ENCODE data around the gene CMTM7. TPM values are rescaled to one million over a fixed set of nuclear protein-coding genes. Genes with fewer than 3 reads are reported as not detected.

The CMTM7 gene
- total RNA-seq, 1 experiment from 2014 or later = 8.9 TPM

GRCh38 chr3:32482693-32483092 lies 91.0 kb downstream of the CMTM7 start:
- Histone ChIP-seq H3K4me3 (ENCODE audit: low read length) (no peak overlapping the region), H3K4me1 (ENCODE audit: low read length) (peaks cover 44% of the 10 kb centered on the region), H3K27me3 (ENCODE audit: low read length) (no peaks in the 10 kb centered on the region), H3K9me3 (ENCODE audit: low read length) (no peaks in the 10 kb centered on the region), H3K9me2 (replicated peaks; ENCODE audit: insufficient read depth, low read length) (no peaks in the 10 kb centered on the region), H3K27ac (ENCODE audit: low read length) (peak overlapping the region; percentile 94), H3K9ac (ENCODE audit: low read length) (no peak overlapping the region), H3K4me2 (ENCODE audit: low read depth, low read length, poor library complexity, severe bottlenecking) (no peak overlapping the region), H3K36me3 (ENCODE audit: insufficient read depth, low read length) (peaks cover 48% of the 10 kb centered on the region), H3K79me2 (ENCODE audit: low read length) (peaks cover 57% of the 10 kb centered on the region), H4K20me1 (ENCODE audit: insufficient read depth, low read depth, low read length) (no peaks in the 10 kb centered on the region), H2AFZ (ENCODE audit: low read length) (no peak overlapping the region)
- DNase-seq = no peak

- Histone ChIP-seq H3K27ac (ENCODE audit: low read length) (peak overlapping the region; percentile 94), H3K79me2 (ENCODE audit: low read length) (peaks cover 59% of the 10 kb centered on the region), H3K4me1 (ENCODE audit: low read length) (peaks cover 35% of the 10 kb centered on the region), H3K4me3 (ENCODE audit: low read length) (peak overlapping the region; percentile 56; the same call in 1 of the 2 replicates), H3K27me3 (ENCODE audit: low read length) (no peaks in the 10 kb centered on the region), H3K36me3 (ENCODE audit: insufficient read depth, low read length) (peaks cover 47% of the 10 kb centered on the region), H3K9me3 (ENCODE audit: low read length) (no peaks in the 10 kb centered on the region), H4K20me1 (ENCODE audit: insufficient read depth, low read depth, low read length) (no peaks in the 10 kb centered on the region), H3K4me2 (ENCODE audit: low read depth, low read length, poor library complexity, severe bottlenecking) (peak overlapping the region; percentile 79), H2AFZ (ENCODE audit: low read length) (no peak overlapping the region), H3K9me2 (replicated peaks; ENCODE audit: insufficient read depth, low read length) (no peaks in the 10 kb centered on the region), H3K9ac (ENCODE audit: low read length) (peak overlapping the region; percentile 62)
- DNase-seq = peak; percentile 71
Measured at GRCh38 chr3:32483772-32484171, 92.1 kb downstream of the CMTM7 start.

GRCh38 chr3:32484436-32484835 lies 92.8 kb downstream of the CMTM7 start:
- Histone ChIP-seq H4K20me1 (ENCODE audit: insufficient read depth, low read depth, low read length) (no peaks in the 10 kb centered on the region), H3K36me3 (ENCODE audit: insufficient read depth, low read length) (peaks cover 43% of the 10 kb centered on the region), H3K27me3 (ENCODE audit: low read length) (no peaks in the 10 kb centered on the region), H3K79me2 (ENCODE audit: low read length) (peaks cover 52% of the 10 kb centered on the region), H3K4me2 (ENCODE audit: low read depth, low read length, poor library complexity, severe bottlenecking) (peak overlapping the region; percentile 79), H3K9ac (ENCODE audit: low read length) (peak overlapping the region; percentile 62), H3K4me1 (ENCODE audit: low read length) (peaks cover 32% of the 10 kb centered on the region), H2AFZ (ENCODE audit: low read length) (peak overlapping the region; percentile 74; the same call in 1 of the 2 replicates), H3K9me3 (ENCODE audit: low read length) (no peaks in the 10 kb centered on the region), H3K27ac (ENCODE audit: low read length) (peak overlapping the region; percentile 94), H3K9me2 (replicated peaks; ENCODE audit: insufficient read depth, low read length) (no peaks in the 10 kb centered on the region), H3K4me3 (ENCODE audit: low read length) (peak overlapping the region; percentile 56)
- peak; percentile 87 for DNase-seq

GRCh38 chr3:32487781-32488473 lies 96.3 kb downstream of the CMTM7 start:
- Histone ChIP-seq H3K79me2 (ENCODE audit: low read length) (peaks cover 58% of the 10 kb centered on the region), H3K36me3 (ENCODE audit: insufficient read depth, low read length) (peaks cover 43% of the 10 kb centered on the region; the same call in 1 of the 2 replicates)
- no peak for DNase-seq

GRCh38 chr3:32488474-32489008 lies 96.9 kb downstream of the CMTM7 start:
- H3K9ac ChIP-seq (ENCODE audit: low read length) = no peak overlapping the region
- no peak overlapping the region for H3K4me2 ChIP-seq (ENCODE audit: low read depth, low read length, poor library complexity, severe bottlenecking)
- peaks cover 27% of the 10 kb centered on the region for H3K4me1 ChIP-seq (ENCODE audit: low read length)
- H3K27ac ChIP-seq (ENCODE audit: low read length) = no peak overlapping the region
- H3K4me3 ChIP-seq (ENCODE audit: low read length) = no peak overlapping the region
- H3K36me3 ChIP-seq (ENCODE audit: insufficient read depth, low read length) = peaks cover 38% of the 10 kb centered on the region; the same call in 1 of the 2 replicates
- H2AFZ ChIP-seq (ENCODE audit: low read length) = no peak overlapping the region
- H4K20me1 ChIP-seq (ENCODE audit: insufficient read depth, low read depth, low read length) = no peaks in the 10 kb centered on the region
- no peaks in the 10 kb centered on the region for H3K27me3 ChIP-seq (ENCODE audit: low read length)
- H3K9me3 ChIP-seq (ENCODE audit: low read length) = no peaks in the 10 kb centered on the region
- H3K9me2 ChIP-seq (replicated peaks; ENCODE audit: insufficient read depth, low read length) = no peaks in the 10 kb centered on the region
- H3K79me2 ChIP-seq (ENCODE audit: low read length) = peaks cover 58% of the 10 kb centered on the region
- no peak for DNase-seq

More at GRCh38 chr3:32487781-32488473, 96.3 kb downstream of the CMTM7 start:
- peak overlapping the region; percentile 6; the same call in 1 of the 2 replicates for H3K27ac ChIP-seq (ENCODE audit: low read length)
- no peaks in the 10 kb centered on the region for H4K20me1 ChIP-seq (ENCODE audit: insufficient read depth, low read depth, low read length)
- H3K9ac ChIP-seq (ENCODE audit: low read length) = no peak overlapping the region
- H3K9me3 ChIP-seq (ENCODE audit: low read length) = no peaks in the 10 kb centered on the region
- no peak overlapping the region for H3K4me2 ChIP-seq (ENCODE audit: low read depth, low read length, poor library complexity, severe bottlenecking)
- no peaks in the 10 kb centered on the region for H3K9me2 ChIP-seq (replicated peaks; ENCODE audit: insufficient read depth, low read length)
- no peaks in the 10 kb centered on the region for H3K27me3 ChIP-seq (ENCODE audit: low read length)
- peaks cover 30% of the 10 kb centered on the region for H3K4me1 ChIP-seq (ENCODE audit: low read length)
- H3K4me3 ChIP-seq (ENCODE audit: low read length) = no peak overlapping the region
- H2AFZ ChIP-seq (ENCODE audit: low read length) = no peak overlapping the region

GRCh38 chr3:32492684-32493436 lies 101.2 kb downstream of the CMTM7 start:
- no peak overlapping the region for H3K4me2 ChIP-seq (ENCODE audit: low read depth, low read length, poor library complexity, severe bottlenecking)
- no peaks in the 10 kb centered on the region for H4K20me1 ChIP-seq (ENCODE audit: insufficient read depth, low read depth, low read length)
- no peak overlapping the region for H3K4me3 ChIP-seq (ENCODE audit: low read length)
- no peak for DNase-seq
- H3K27ac ChIP-seq (ENCODE audit: low read length) = peak overlapping the region; percentile 19; the same call in 1 of the 2 replicates
- no peak overlapping the region for H2AFZ ChIP-seq (ENCODE audit: low read length)
- H3K79me2 ChIP-seq (ENCODE audit: low read length) = peaks cover 88% of the 10 kb centered on the region
- H3K9me3 ChIP-seq (ENCODE audit: low read length) = no peaks in the 10 kb centered on the region
- H3K9me2 ChIP-seq (replicated peaks; ENCODE audit: insufficient read depth, low read length) = no peaks in the 10 kb centered on the region
- no peaks in the 10 kb centered on the region for H3K27me3 ChIP-seq (ENCODE audit: low read length)
- peaks cover 21% of the 10 kb centered on the region for H3K4me1 ChIP-seq (ENCODE audit: low read length)
- no peak overlapping the region for H3K9ac ChIP-seq (ENCODE audit: low read length)
- H3K36me3 ChIP-seq (ENCODE audit: insufficient read depth, low read length) = peaks cover 27% of the 10 kb centered on the region; the same call in 1 of the 2 replicates

GRCh38 chr3:32493437-32494414 lies 102.1 kb downstream of the CMTM7 start:
- Histone ChIP-seq H4K20me1 (ENCODE audit: insufficient read depth, low read depth, low read length) (no peaks in the 10 kb centered on the region), H3K4me3 (ENCODE audit: low read length) (no peak overlapping the region), H3K27me3 (ENCODE audit: low read length) (no peaks in the 10 kb centered on the region), H3K4me2 (ENCODE audit: low read depth, low read length, poor library complexity, severe bottlenecking) (no peak overlapping the region), H3K4me1 (ENCODE audit: low read length) (peaks cover 30% of the 10 kb centered on the region), H2AFZ (ENCODE audit: low read length) (no peak overlapping the region), H3K9ac (ENCODE audit: low read length) (no peak overlapping the region), H3K79me2 (ENCODE audit: low read length) (peaks cover 90% of the 10 kb centered on the region), H3K9me3 (ENCODE audit: low read length) (no peaks in the 10 kb centered on the region), H3K27ac (ENCODE audit: low read length) (peak overlapping the region; percentile 19; the same call in 1 of the 2 replicates), H3K36me3 (ENCODE audit: insufficient read depth, low read length) (peaks cover 24% of the 10 kb centered on the region; the same call in 1 of the 2 replicates), H3K9me2 (replicated peaks; ENCODE audit: insufficient read depth, low read length) (no peaks in the 10 kb centered on the region)
- no peak for DNase-seq
